GM23338 (cell line): ENCODE results near the gene LRRC4B. TPM values are rescaled to one million over a fixed set of nuclear protein-coding genes. Genes with fewer than 3 reads are reported as not detected.

Experiments
- ATAC-seq: fragments of 200-7000 bp; cut with Tn5 transposase; 3 replicates; pipeline ENCODE4 v1.9.1; 2020
- DNase-seq: peaks from one replicate; pipeline ENCODE4 v3.0.0-alpha.2; 2015; ENCODE audit warnings: low spot score
- H2AFZ ChIP-seq: fragments of 200-600 bp; sonication (generic); 2 replicates; pipeline ENCODE4 v1.8.0; 2016; ENCODE audit warnings: antibody characterized with exemption, mild to moderate bottlenecking, moderate library complexity
- H3F3A ChIP-seq: fragments of 200-600 bp; sonication (generic); replicated peaks from 2 replicates; pipeline ENCODE4 v1.8.0; 2017; ENCODE audit warnings: antibody characterized with exemption, mixed run types, low read depth
- H3K27ac ChIP-seq: fragments of 200-600 bp; sonication (generic); 2 replicates; pipeline ENCODE4 v1.6.1; 2016; ENCODE audit warnings: low read depth
- H3K27me3 ChIP-seq: fragments of 200-600 bp; sonication (generic); 2 replicates; pipeline ENCODE4 v1.8.0; 2016; ENCODE audit warnings: mild to moderate bottlenecking, mixed run types, moderate library complexity; ENCODE audit not compliant: insufficient read depth
- H3K36me3 ChIP-seq: fragments of 200-600 bp; sonication (generic); 2 replicates; pipeline ENCODE4 v1.8.0; 2016; ENCODE audit warnings: mild to moderate bottlenecking; ENCODE audit not compliant: insufficient read depth
- H3K4me1 ChIP-seq: fragments of 200-600 bp; sonication (generic); 2 replicates; pipeline ENCODE4 v1.8.0; 2016; ENCODE audit warnings: mild to moderate bottlenecking, moderate library complexity; ENCODE audit not compliant: insufficient read depth
- H3K4me2 ChIP-seq: fragments of 200-600 bp; sonication (generic); 2 replicates; pipeline ENCODE4 v1.7.1; 2017; ENCODE audit warnings: mixed run types
- H3K4me3 ChIP-seq: fragments of 200-600 bp; sonication (generic); 2 replicates; pipeline ENCODE4 v1.6.1; 2016; ENCODE audit warnings: mixed run types
- H3K79me2 ChIP-seq: fragments of 200-600 bp; sonication (generic); replicated peaks from 2 replicates; pipeline ENCODE4 v1.8.0; 2017; ENCODE audit warnings: mild to moderate bottlenecking; ENCODE audit not compliant: insufficient read depth
- H3K9me2 ChIP-seq: fragments of 200-600 bp; sonication (generic); 2 replicates; pipeline ENCODE4 v1.8.0; 2017; ENCODE audit not compliant: insufficient read depth
- H4K20me1 ChIP-seq: fragments of 200-600 bp; sonication (generic); replicated peaks from 2 replicates; pipeline ENCODE4 v1.8.0; 2017; ENCODE audit warnings: mild to moderate bottlenecking; ENCODE audit not compliant: insufficient read depth
- H3K27ac Mint-ChIP-seq: 2 replicates; pipeline ENCODE4 v1.8.0; 2020; ENCODE audit warnings: inconsistent platforms, mild to moderate bottlenecking, moderate library complexity, mixed read lengths
- H3K27me3 Mint-ChIP-seq: 3 replicates; pipeline ENCODE4 v1.8.0; 2022; ENCODE audit warnings: low read depth, mild to moderate bottlenecking, moderate library complexity, mixed read lengths, inconsistent platforms; ENCODE audit not compliant: insufficient read depth, poor library complexity
- H3K36me3 Mint-ChIP-seq: 3 replicates; pipeline ENCODE4 v1.8.0; 2021; ENCODE audit warnings: low read depth, mild to moderate bottlenecking, inconsistent platforms, moderate library complexity, mixed read lengths
- H3K4me1 Mint-ChIP-seq: 3 replicates; pipeline ENCODE4 v1.8.0; 2020; ENCODE audit warnings: mild to moderate bottlenecking, inconsistent platforms, mixed read lengths
- H3K4me3 Mint-ChIP-seq: 3 replicates; pipeline ENCODE4 v1.8.0; 2021; ENCODE audit warnings: moderate library complexity, mild to moderate bottlenecking, inconsistent platforms, mixed read lengths
- H3K9me3 Mint-ChIP-seq: 3 replicates; pipeline ENCODE4 v1.8.0; 2020; ENCODE audit warnings: moderate library complexity, mild to moderate bottlenecking, inconsistent platforms, mixed read lengths
- CREB1 ChIP-seq: fragments of 250-450 bp; sonication (Bioruptor Pico); IDR thresholded peaks from 2 replicates; pipeline ENCODE4 v1.5.0; 2020; ENCODE audit warnings: low read depth, mild to moderate bottlenecking, moderate library complexity
- CTCF ChIP-seq, 2 experiments: fragments of 200-600 bp in 1 of 2; sonication (generic) in 1 of 2; conservative IDR thresholded peaks; 2 replicates each; pipeline versions ENCODE4 v1.5.1 to v1.6.1; 2016 to 2017; ENCODE audit warnings: antibody characterized with exemption in 2 of 2, low read depth in 2 of 2, mild to moderate bottlenecking in 2 of 2, moderate library complexity in 1 of 2
- ETS1 ChIP-seq: IDR thresholded peaks from 2 replicates; pipeline ENCODE4 v1.6.1; 2016; ENCODE audit warnings: antibody characterized with exemption
- EZH2 ChIP-seq: fragments of 200-600 bp; sonication (generic); IDR thresholded peaks from one replicate; pipeline ENCODE4 v1.8.0; 2017; ENCODE audit warnings: antibody characterized with exemption, mild to moderate bottlenecking, low read depth; ENCODE audit not compliant: unreplicated experiment
- EZH2phosphoT487 ChIP-seq: fragments of 200-600 bp; sonication (generic); IDR thresholded peaks from one replicate; pipeline ENCODE4 v1.8.1; 2018; ENCODE audit warnings: antibody characterized with exemption; ENCODE audit not compliant: unreplicated experiment
- JUNB ChIP-seq: IDR thresholded peaks from one replicate; pipeline ENCODE4 v1.6.1; 2016; ENCODE audit warnings: antibody characterized with exemption; ENCODE audit not compliant: unreplicated experiment
- NANOG ChIP-seq: IDR thresholded peaks from 2 replicates; pipeline ENCODE4 v1.6.1; 2016; ENCODE audit warnings: antibody characterized with exemption, borderline replicate concordance
- POLR2AphosphoS5 ChIP-seq: IDR thresholded peaks from 2 replicates; pipeline ENCODE4 v1.6.1; 2016; ENCODE audit warnings: antibody characterized with exemption, low read depth
- REST ChIP-seq: IDR thresholded peaks from one replicate; pipeline ENCODE4 v1.6.1; 2018; ENCODE audit warnings: antibody characterized with exemption; ENCODE audit not compliant: unreplicated experiment
- STAT1 ChIP-seq: IDR thresholded peaks from one replicate; pipeline ENCODE4 v1.6.1; 2016; ENCODE audit warnings: antibody characterized with exemption; ENCODE audit not compliant: unreplicated experiment
- ZNF114 ChIP-seq: fragments of 250-450 bp; sonication (Bioruptor Pico); IDR thresholded peaks from 2 replicates; pipeline ENCODE4 v1.5.0; 2020; ENCODE audit warnings: mild to moderate bottlenecking, moderate library complexity
- ZNF331 ChIP-seq: fragments of 250-450 bp; sonication (Bioruptor Pico); IDR thresholded peaks from 2 replicates; pipeline ENCODE4 v1.5.0; 2020; ENCODE audit warnings: low read depth, mild to moderate bottlenecking, moderate library complexity
- ZNF462 ChIP-seq: fragments of 250-450 bp; sonication (Bioruptor Pico); IDR thresholded peaks from 2 replicates; pipeline ENCODE4 v1.5.0; 2020; ENCODE audit warnings: mild to moderate bottlenecking, moderate library complexity
- polyA plus RNA-seq: library from polyadenylated mRNA; unstranded; fragments of >200 nt; fragmentation: Nextera tagmentation; extraction: Ambion mirVana; gene quantifications from 2 replicates; pipeline ENCODE4 v1.2.1, GENCODE V29; 2016
- total RNA-seq: library from RNA; depleted of rRNA; stranded (reverse); fragments of >200 nt; shearing (Covaris generic); gene quantifications from 2 replicates; pipeline ENCODE4 v1.2.3, GENCODE V29; 2014

LRRC4B gene
- total and polyA plus RNA-seq, 2 experiments from 2014 or later: 2.0 to 13.2 TPM

- Histone ChIP-seq H3K79me2 (peaks cover 25% of the 10 kb centered on the region), H2AFZ (no peak overlapping the region), H3K9me2 (no peaks in the 10 kb centered on the region), H3K36me3 (peaks cover 3% of the 10 kb centered on the region; the same call in 1 of the 2 replicates), H3K4me1 (peaks cover 10% of the 10 kb centered on the region; the same call in 1 of the 2 replicates), H3K4me2 (no peak overlapping the region), H3K27ac (no peak overlapping the region), H3K4me3 (no peak overlapping the region), H3F3A (0 out of 2 replicates have a peak, but pooled peaks cover 2% of the 10 kb centered on the region), H4K20me1 (no peaks in the 10 kb centered on the region; the same call in 1 of the 2 replicates), H3K27me3 (no peaks in the 10 kb centered on the region)
- H3K27ac Mint-ChIP-seq: no peak overlapping the region
- TF ChIP-seq NANOG: no peak
- TF ChIP-seq JUNB: no peak
- no peak for TF ChIP-seq ZNF462 (CRISPR knock-in tag)
- no peak for TF ChIP-seq ZNF331 (CRISPR knock-in tag)
- TF ChIP-seq ETS1: no peak
- TF ChIP-seq REST: no peak
- TF ChIP-seq CTCF (conservative IDR thresholded peaks at IDR 0.05; ENCODE audit: low read depth in 2 of 2): no peak
- TF ChIP-seq EZH2phosphoT487: no peak
- no peak for TF ChIP-seq STAT1
- TF ChIP-seq EZH2: no peak
- TF ChIP-seq CREB1 (CRISPR knock-in tag): no peak
- no peak for TF ChIP-seq POLR2AphosphoS5
- no peak for TF ChIP-seq ZNF114 (CRISPR knock-in tag)
- H3K4me3 Mint-ChIP-seq: no peak overlapping the region
- ATAC-seq: no peak
- H3K27me3 Mint-ChIP-seq: peaks cover 8% of the 10 kb centered on the region
- no peaks in the 10 kb centered on the region; the same call in 2 of the 3 replicates for H3K4me1 Mint-ChIP-seq
- H3K9me3 Mint-ChIP-seq: peaks cover 91% of the 10 kb centered on the region
- peaks cover 42% of the 10 kb centered on the region for H3K36me3 Mint-ChIP-seq
- DNase-seq: no peak
Measured at GRCh38 chr19:50479761-50480251, 88.4 kb downstream of the LRRC4B start.
